K562 (cell line): ENCODE data around the gene KIF14. TPM values are rescaled to one million over a fixed set of nuclear protein-coding genes. Genes with fewer than 3 reads are reported as not detected.
A peak's percentile ranks its signal among the peaks of the same experiment; 100 is the strongest.

Source experiments
- DPF2 ChIP-seq: fragments of 450-650 bp; IDR thresholded peaks from 2 replicates; pipeline ENCODE4 v1.6.1; 2016
- FOXO4 ChIP-seq: fragments of 450-650 bp; formaldehyde crosslinking; IDR thresholded peaks from 2 replicates; pipeline ENCODE4 v1.4.0; 2020; ENCODE audit warnings: mild to moderate bottlenecking, moderate library complexity
- MIER1 ChIP-seq: fragments of 450-650 bp; IDR thresholded peaks from 2 replicates; pipeline ENCODE4 v1.6.1; 2016; ENCODE audit warnings: antibody characterized with exemption, mild to moderate bottlenecking, low read depth
- PTTG1 ChIP-seq: fragments of 450-650 bp; IDR thresholded peaks from 2 replicates; pipeline ENCODE4 v1.6.1; 2016; ENCODE audit warnings: low read depth, mild to moderate bottlenecking, missing genetic modification characterization, missing compliant biosample characterization
- RBBP5 ChIP-seq: fragments of 200-600 bp; sonication (generic); IDR thresholded peaks from 2 replicates; pipeline ENCODE4 v1.6.1; 2012; ENCODE audit warnings: borderline replicate concordance, mild to moderate bottlenecking, low read length, control low read depth, inconsistent platforms; ENCODE audit not compliant: insufficient read depth, poor library complexity, severe bottlenecking
- SIN3B ChIP-seq: fragments of 450-650 bp; IDR thresholded peaks from 2 replicates; pipeline ENCODE4 v1.6.1; 2017; ENCODE audit warnings: low read depth, mild to moderate bottlenecking, moderate library complexity
- SMARCE1 ChIP-seq: fragments of 450-650 bp; IDR thresholded peaks from 2 replicates; pipeline ENCODE4 v1.7.1; 2016; ENCODE audit warnings: mild to moderate bottlenecking
- TAL1 ChIP-seq: fragments of 450-650 bp; IDR thresholded peaks from 2 replicates; pipeline ENCODE4 v1.6.1; 2016; ENCODE audit warnings: mild to moderate bottlenecking
- ZNF23 ChIP-seq: fragments of 250-450 bp; sonication (Bioruptor Pico); IDR thresholded peaks from 2 replicates; pipeline ENCODE4 v1.4.0; 2020; ENCODE audit warnings: mild to moderate bottlenecking
- ZZZ3 ChIP-seq: fragments of 450-650 bp; IDR thresholded peaks from 2 replicates; pipeline ENCODE4 v1.6.1; 2016; ENCODE audit warnings: antibody characterized with exemption, mild to moderate bottlenecking, moderate library complexity
- polyA plus RNA-seq, 8 experiments: library from polyadenylated mRNA; depleted of rRNA in 4 of 8; stranded (reverse) in 5 of 8; unstranded in 3 of 8; fragments of >200 nt; fragmentation: Nextera tagmentation in 2 of 8; fragmentation: Illumina TruSeq in 1 of 8; extraction: Ambion mirVana in 2 of 8; extraction: Trizol in 1 of 8; gene quantifications; 2 replicates each; pipeline versions ENCODE4 v1.2.1 to v1.2.3, GENCODE V29; 2011 to 2014; ENCODE audit warnings: inconsistent platforms in 1 of 8, missing spikeins in 1 of 8
- total RNA-seq, 7 experiments: library from RNA; depleted of rRNA in 6 of 7; stranded (reverse); fragments of >200 nt in 6 of 7; fragmentation: Illumina TruSeq in 2 of 7; extraction: Trizol in 2 of 7; gene quantifications; 2 replicates each; pipeline versions ENCODE4 v1.2.1 to v1.2.3, GENCODE V29; 2011 to 2021; ENCODE audit warnings: low replicate concordance in 1 of 7
- TF ChIP-seq, protein P1 (sequence below), 2 experiments: fragments of 450-650 bp; formaldehyde crosslinking in 1 of 2; IDR thresholded peaks; 2 replicates each; pipeline versions ENCODE4 v1.4.0 to v1.6.1; 2014 to 2020; ENCODE audit warnings: mild to moderate bottlenecking in 2 of 2, borderline replicate concordance in 1 of 2, low read depth in 1 of 2
- TF ChIP-seq, protein P2 (sequence below), 2 experiments: fragments of 450-650 bp; conservative IDR thresholded peaks; 2 replicates each; pipeline ENCODE4 v1.6.1; 2017; ENCODE audit warnings: mild to moderate bottlenecking in 2 of 2, moderate library complexity in 2 of 2

Gene KIF14
- total and polyA plus RNA-seq, 9 of the 15 experiments (the other 6 are each of a cell fraction or from before 2014, with no cell fraction given), result 11.5 to 47.4 (median 29.0) TPM

GRCh38 chr1:200558866-200559459 is 61.6 kb downstream of the KIF14 start (continued):
- TF ChIP-seq, protein P1, sequence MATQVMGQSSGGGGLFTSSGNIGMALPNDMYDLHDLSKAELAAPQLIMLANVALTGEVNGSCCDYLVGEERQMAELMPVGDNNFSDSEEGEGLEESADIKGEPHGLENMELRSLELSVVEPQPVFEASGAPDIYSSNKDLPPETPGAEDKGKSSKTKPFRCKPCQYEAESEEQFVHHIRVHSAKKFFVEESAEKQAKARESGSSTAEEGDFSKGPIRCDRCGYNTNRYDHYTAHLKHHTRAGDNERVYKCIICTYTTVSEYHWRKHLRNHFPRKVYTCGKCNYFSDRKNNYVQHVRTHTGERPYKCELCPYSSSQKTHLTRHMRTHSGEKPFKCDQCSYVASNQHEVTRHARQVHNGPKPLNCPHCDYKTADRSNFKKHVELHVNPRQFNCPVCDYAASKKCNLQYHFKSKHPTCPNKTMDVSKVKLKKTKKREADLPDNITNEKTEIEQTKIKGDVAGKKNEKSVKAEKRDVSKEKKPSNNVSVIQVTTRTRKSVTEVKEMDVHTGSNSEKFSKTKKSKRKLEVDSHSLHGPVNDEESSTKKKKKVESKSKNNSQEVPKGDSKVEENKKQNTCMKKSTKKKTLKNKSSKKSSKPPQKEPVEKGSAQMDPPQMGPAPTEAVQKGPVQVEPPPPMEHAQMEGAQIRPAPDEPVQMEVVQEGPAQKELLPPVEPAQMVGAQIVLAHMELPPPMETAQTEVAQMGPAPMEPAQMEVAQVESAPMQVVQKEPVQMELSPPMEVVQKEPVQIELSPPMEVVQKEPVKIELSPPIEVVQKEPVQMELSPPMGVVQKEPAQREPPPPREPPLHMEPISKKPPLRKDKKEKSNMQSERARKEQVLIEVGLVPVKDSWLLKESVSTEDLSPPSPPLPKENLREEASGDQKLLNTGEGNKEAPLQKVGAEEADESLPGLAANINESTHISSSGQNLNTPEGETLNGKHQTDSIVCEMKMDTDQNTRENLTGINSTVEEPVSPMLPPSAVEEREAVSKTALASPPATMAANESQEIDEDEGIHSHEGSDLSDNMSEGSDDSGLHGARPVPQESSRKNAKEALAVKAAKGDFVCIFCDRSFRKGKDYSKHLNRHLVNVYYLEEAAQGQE (IDR thresholded peaks at IDR 0.05; ENCODE audit: borderline replicate concordance), result peak; percentile 59; the same call in 1 of the 2 replicates
- TF ChIP-seq, protein P1 (CRISPR knock-in tag; IDR thresholded peaks at IDR 0.05; ENCODE audit: low read depth), result no peak
- TF ChIP-seq ZNF23 (CRISPR knock-in tag) (no peak), SMARCE1 (no peak), FOXO4 (no peak), ZZZ3 (peak; percentile 56; the same call in 1 of the 2 replicates), TAL1 (no peak), MIER1 (no peak), SIN3B (no peak), DPF2 (no peak), PTTG1 (no peak), RBBP5 (no peak)
- TF ChIP-seq, protein P2, sequence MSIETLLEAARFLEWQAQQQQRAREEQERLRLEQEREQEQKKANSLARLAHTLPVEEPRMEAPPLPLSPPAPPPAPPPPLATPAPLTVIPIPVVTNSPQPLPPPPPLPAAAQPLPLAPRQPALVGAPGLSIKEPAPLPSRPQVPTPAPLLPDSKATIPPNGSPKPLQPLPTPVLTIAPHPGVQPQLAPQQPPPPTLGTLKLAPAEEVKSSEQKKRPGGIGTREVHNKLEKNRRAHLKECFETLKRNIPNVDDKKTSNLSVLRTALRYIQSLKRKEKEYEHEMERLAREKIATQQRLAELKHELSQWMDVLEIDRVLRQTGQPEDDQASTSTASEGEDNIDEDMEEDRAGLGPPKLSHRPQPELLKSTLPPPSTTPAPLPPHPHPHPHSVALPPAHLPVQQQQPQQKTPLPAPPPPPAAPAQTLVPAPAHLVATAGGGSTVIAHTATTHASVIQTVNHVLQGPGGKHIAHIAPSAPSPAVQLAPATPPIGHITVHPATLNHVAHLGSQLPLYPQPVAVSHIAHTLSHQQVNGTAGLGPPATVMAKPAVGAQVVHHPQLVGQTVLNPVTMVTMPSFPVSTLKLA (conservative IDR thresholded peaks at IDR 0.05), result peak in 1 of 2 experiments; percentile 13; a peak in 1 of 4 replicates
